B cell (primary cell): ENCODE data around the gene SAA4. TPM values are rescaled to one million over a fixed set of nuclear protein-coding genes. Genes with fewer than 3 reads are reported as not detected.

Source experiments
- ATAC-seq: fragments of 200-7000 bp; cut with Tn5 transposase; one replicate; pipeline ENCODE4 v1.10.0; 2021; ENCODE audit warnings: low read depth, mild to moderate bottlenecking, moderate number of reproducible peaks, moderate library complexity
- CTCF ChIA-PET: fragments of 350-600 bp; sonication (Branson Sonifier 250); formaldehyde crosslinking; loops from one replicate; lab custom pipeline; 2021; ENCODE audit warnings: antibody characterized with exemption, inconsistent platforms; lab: Charles Lee
- POLR2A ChIA-PET: fragments of 350-600 bp; sonication (Branson Sonifier 250); formaldehyde crosslinking; loops from one replicate; lab custom pipeline; 2021; ENCODE audit warnings: antibody characterized with exemption; lab: Charles Lee
- DNase-seq: peaks from one replicate; pipeline ENCODE4 v3.0.0; 2013
- H2AFZ ChIP-seq: 2 replicates; pipeline ENCODE4 v1.6.1; 2012; ENCODE audit warnings: mild to moderate bottlenecking, low read depth, low read length; ENCODE audit not compliant: insufficient read depth, poor library complexity, severe bottlenecking
- H3K27ac ChIP-seq, 2 donors: 1 replicate in 1 of 2; 2 replicates in 1 of 2; pipeline ENCODE4 v1.5.1; 2012 to 2013; ENCODE audit warnings: low read length in 2 of 2, mild to moderate bottlenecking in 2 of 2, moderate library complexity in 1 of 2
- H3K27me3 ChIP-seq, 4 experiments: fragments of 200-600 bp in 1 of 4; sonication (generic) in 1 of 4; replicated peaks in 1 of 4; 1 replicate in 2 of 4; 2 replicates in 2 of 4; pipeline versions ENCODE4 v1.6.1 to v1.7.0; 2013 to 2016; ENCODE audit warnings: low read length in 3 of 4, mild to moderate bottlenecking in 2 of 4, mixed read lengths in 1 of 4, moderate library complexity in 1 of 4; ENCODE audit not compliant: insufficient read depth in 4 of 4, control insufficient read depth in 3 of 4; ENCODE audit errors: control extremely low read depth in 1 of 4
- H3K36me3 ChIP-seq, 2 experiments: replicated peaks in 1 of 2; 1 replicate in 1 of 2; 2 replicates in 1 of 2; pipeline versions ENCODE4 v1.6.1 to v1.7.1; 2013; ENCODE audit warnings: low read length in 1 of 2; ENCODE audit not compliant: insufficient read depth in 2 of 2, control insufficient read depth in 1 of 2; ENCODE audit errors: control extremely low read depth in 1 of 2, extremely low read depth in 1 of 2
- H3K4me1 ChIP-seq, 2 donors: fragments of 200-600 bp in 1 of 2; sonication (generic) in 1 of 2; 1 replicate in 1 of 2; 2 replicates in 1 of 2; pipeline versions ENCODE4 v1.5.1 to v1.6.1; 2013 to 2017; ENCODE audit warnings: low read length in 2 of 2; ENCODE audit not compliant: control insufficient read depth in 2 of 2, insufficient read depth in 2 of 2
- H3K4me2 ChIP-seq: replicated peaks from 2 replicates; pipeline ENCODE3; 2012; ENCODE audit warnings: mild to moderate bottlenecking, low read depth, low read length; ENCODE audit not compliant: poor library complexity, severe bottlenecking
- H3K4me3 ChIP-seq, 5 experiments: fragments of 200-600 bp in 1 of 5; sonication (generic) in 1 of 5; 1 replicate in 3 of 5; 2 replicates in 2 of 5; pipeline versions ENCODE4 v1.5.1 to v1.7.0; 2011 to 2016; ENCODE audit warnings: low read length in 4 of 5, mild to moderate bottlenecking in 4 of 5, low read depth in 2 of 5, control low read depth in 1 of 5, moderate library complexity in 1 of 5; ENCODE audit not compliant: insufficient read depth in 1 of 5; ENCODE audit errors: control extremely low read depth in 1 of 5, extremely low read depth in 1 of 5
- H3K79me2 ChIP-seq: fragments of 200-600 bp; sonication (generic); one replicate; pipeline ENCODE4 v1.6.0; 2016; ENCODE audit warnings: low read length; ENCODE audit not compliant: control insufficient read depth, insufficient read depth
- H3K9ac ChIP-seq: fragments of 200-600 bp; sonication (generic); 2 replicates; pipeline ENCODE4 v1.6.1; 2017; ENCODE audit warnings: mild to moderate bottlenecking, low read length, moderate library complexity
- H3K9me3 ChIP-seq, 3 donors: one replicate each; pipeline versions ENCODE4 v1.6.1 to v1.7.1; 2013; ENCODE audit warnings: low read length in 2 of 3; ENCODE audit not compliant: control insufficient read depth in 2 of 3, insufficient read depth in 1 of 3; ENCODE audit errors: control extremely low read depth in 1 of 3
- H4K20me1 ChIP-seq: 2 replicates; pipeline ENCODE4 v1.6.0; 2012; ENCODE audit warnings: mild to moderate bottlenecking, low read length; ENCODE audit not compliant: insufficient read depth, control insufficient read depth, poor library complexity, severe bottlenecking
- H3K27ac Mint-ChIP-seq: one replicate; pipeline ENCODE4 v1.8.0; 2021; ENCODE audit warnings: mixed read lengths
- H3K27me3 Mint-ChIP-seq: one replicate; pipeline ENCODE4 v1.8.0; 2021; ENCODE audit warnings: mixed read lengths
- H3K4me1 Mint-ChIP-seq: one replicate; pipeline ENCODE4 v1.8.0; 2021; ENCODE audit warnings: mixed read lengths
- H3K4me3 Mint-ChIP-seq: one replicate; pipeline ENCODE4 v1.8.0; 2021; ENCODE audit warnings: mixed read lengths
- H3K9me3 Mint-ChIP-seq: one replicate; pipeline ENCODE4 v1.8.0; 2022; ENCODE audit warnings: mixed read lengths; ENCODE audit not compliant: insufficient read depth
- EZH2 ChIP-seq: IDR thresholded peaks from 2 replicates; pipeline ENCODE4 v1.6.1; 2012; ENCODE audit warnings: borderline replicate concordance, low read depth, mild to moderate bottlenecking, moderate library complexity, low read length; ENCODE audit not compliant: insufficient read depth, poor library complexity, severe bottlenecking
- WGBS: methylation state at CpG from one replicate; pipeline ENCODE4 v1.1.5; 2013; ENCODE audit warnings: missing lambda C conversion rate; ENCODE audit not compliant: insufficient coverage; 5-methylcytosine and 5-hydroxymethylcytosine counted together
- intact Hi-C: fragments of 100-400 bp; cut with micrococcal nuclease; formaldehyde crosslinking; loops from one replicate; pipeline ENCODE4 v1.10.0; 2022
- polyA plus RNA-seq: library from polyadenylated mRNA; depleted of rRNA; stranded (reverse); fragments of >200 nt; gene quantifications from 2 replicates; pipeline ENCODE4 v1.2.3, GENCODE V29; 2012
- total RNA-seq, 2 donors: library from RNA; stranded (reverse); fragments of 120-200 nt in 1 of 2; gene quantifications; 1 replicate in 1 of 2; 2 replicates in 1 of 2; pipeline versions ENCODE4 v1.2.3 to v1.2.4, GENCODE V29; 2013 to 2022
- TF ChIP-seq, protein P1 (sequence below): fragments of 200-600 bp; IDR thresholded peaks from one replicate; pipeline ENCODE4 v1.8.0; 2022; ENCODE audit warnings: antibody characterized with exemption, mild to moderate bottlenecking

Gene SAA4
- total and polyA plus RNA-seq, 2 donors (not counting 1 experiment from before 2014, with no cell fraction given): not detected

- intact Hi-C loops: no loop called here
- Histone ChIP-seq H4K20me1 (no peaks in the 10 kb centered on the region), H3K79me2 (no peaks in the 10 kb centered on the region), H3K27ac (no peak overlapping the region), H3K36me3 (no peaks in the 10 kb centered on the region), H3K4me1 (no peaks in the 10 kb centered on the region), H2AFZ (no peak overlapping the region), H3K4me3 (no peak overlapping the region), H3K9me3 (peaks cover 0 to 5% (median 0%) of the 10 kb centered on the region in 3 donors), H3K9ac (no peak overlapping the region), H3K27me3 (peaks cover 0 to 10% (median 1%) of the 10 kb centered on the region in 4 experiments), H3K4me2 (no peak overlapping the region)
- no peak for DNase-seq
- H3K4me3 Mint-ChIP-seq: no peak overlapping the region
- no peak overlapping the region for H3K27ac Mint-ChIP-seq
- WGBS: 33% methylated on average over 30 of the region's 33 CpGs
- ChIA-PET POLR2A (no interaction called here), CTCF (no interaction called here)
- no peak for ATAC-seq
- TF ChIP-seq, protein P1, sequence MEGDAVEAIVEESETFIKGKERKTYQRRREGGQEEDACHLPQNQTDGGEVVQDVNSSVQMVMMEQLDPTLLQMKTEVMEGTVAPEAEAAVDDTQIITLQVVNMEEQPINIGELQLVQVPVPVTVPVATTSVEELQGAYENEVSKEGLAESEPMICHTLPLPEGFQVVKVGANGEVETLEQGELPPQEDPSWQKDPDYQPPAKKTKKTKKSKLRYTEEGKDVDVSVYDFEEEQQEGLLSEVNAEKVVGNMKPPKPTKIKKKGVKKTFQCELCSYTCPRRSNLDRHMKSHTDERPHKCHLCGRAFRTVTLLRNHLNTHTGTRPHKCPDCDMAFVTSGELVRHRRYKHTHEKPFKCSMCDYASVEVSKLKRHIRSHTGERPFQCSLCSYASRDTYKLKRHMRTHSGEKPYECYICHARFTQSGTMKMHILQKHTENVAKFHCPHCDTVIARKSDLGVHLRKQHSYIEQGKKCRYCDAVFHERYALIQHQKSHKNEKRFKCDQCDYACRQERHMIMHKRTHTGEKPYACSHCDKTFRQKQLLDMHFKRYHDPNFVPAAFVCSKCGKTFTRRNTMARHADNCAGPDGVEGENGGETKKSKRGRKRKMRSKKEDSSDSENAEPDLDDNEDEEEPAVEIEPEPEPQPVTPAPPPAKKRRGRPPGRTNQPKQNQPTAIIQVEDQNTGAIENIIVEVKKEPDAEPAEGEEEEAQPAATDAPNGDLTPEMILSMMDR: no peak
- TF ChIP-seq EZH2: no peak
- H3K4me1 Mint-ChIP-seq: no peaks in the 10 kb centered on the region
- H3K27me3 Mint-ChIP-seq: peaks cover 45% of the 10 kb centered on the region
- H3K9me3 Mint-ChIP-seq: no peaks in the 10 kb centered on the region
Observed at GRCh38 chr11:18209058-18209457, 27.5 kb downstream of the SAA4 start.

DNA sequence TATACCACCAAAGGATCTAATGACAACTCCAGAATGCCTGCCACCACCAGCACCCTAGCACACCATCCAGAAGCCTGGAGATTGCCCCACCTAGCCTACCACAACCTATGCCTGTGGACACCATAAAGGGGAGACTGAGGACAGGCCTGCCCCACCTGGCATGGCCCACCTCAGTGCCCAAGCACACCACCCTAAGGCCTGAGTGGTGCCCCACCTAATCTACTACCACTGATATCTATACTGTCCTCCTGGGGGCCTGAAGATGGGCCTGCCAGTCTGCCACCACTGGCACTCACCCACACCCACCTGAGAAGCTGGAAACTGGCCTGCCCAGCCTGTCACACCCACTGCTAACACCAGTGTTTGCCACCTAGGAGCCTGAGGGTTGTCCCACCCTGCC lies 31.8 kb downstream of the SAA4 start:
- Mint-ChIP-seq H3K9me3 (no peaks in the 10 kb centered on the region), H3K4me1 (no peaks in the 10 kb centered on the region), H3K4me3 (no peak overlapping the region), H3K27me3 (peaks cover 63% of the 10 kb centered on the region), H3K27ac (no peak overlapping the region)
- Histone ChIP-seq H3K9ac (no peak overlapping the region), H3K4me2 (no peak overlapping the region), H3K4me1 (no peaks in the 10 kb centered on the region), H3K79me2 (no peaks in the 10 kb centered on the region), H3K36me3 (no peaks in the 10 kb centered on the region), H3K27me3 (peaks cover 0 to 13% (median 1%) of the 10 kb centered on the region in 4 experiments), H4K20me1 (no peaks in the 10 kb centered on the region), H3K27ac (no peak overlapping the region), H3K9me3 (peaks cover 0 to 9% (median 0%) of the 10 kb centered on the region in 3 donors), H2AFZ (no peak overlapping the region), H3K4me3 (no peak overlapping the region)
- DNase-seq (no peak), ATAC-seq (no peak)
- ChIA-PET POLR2A (no interaction called here), CTCF (no interaction called here)
- no peak for TF ChIP-seq EZH2
- TF ChIP-seq, protein P1: no peak
- intact Hi-C loops: no loop called here
